Sigmoid colon (tissue), 7 donors: ENCODE measurements around the gene GRID1. TPM values are rescaled to one million over a fixed set of nuclear protein-coding genes. Genes with fewer than 3 reads are reported as not detected.
"Not testable (repeated sequence)": the region's sequence is repeated elsewhere in the genome, so short reads cannot be mapped to it uniquely, and the experiment has no call there.

ENCODE experiments used
- DNase-seq: peaks from one replicate; pipeline ENCODE4 v3.0.0-alpha.2; 2019
- H3K27ac ChIP-seq, 4 donors: fragments of 200-600 bp; sonication (generic); one replicate each; pipeline ENCODE4 v1.5.1; 2016 to 2019; ENCODE audit warnings: mild to moderate bottlenecking in 1 of 4
- H3K27me3 ChIP-seq, 3 donors: fragments of 200-600 bp; sonication (generic); one replicate each; pipeline ENCODE4 v1.5.1; 2019; ENCODE audit warnings: mild to moderate bottlenecking in 1 of 3
- H3K36me3 ChIP-seq, 4 donors: fragments of 200-600 bp; sonication (generic); one replicate each; pipeline ENCODE4 v1.5.1; 2016 to 2019
- H3K4me1 ChIP-seq, 4 donors: fragments of 200-600 bp; sonication (generic); one replicate each; pipeline ENCODE4 v1.5.1; 2017 to 2019
- H3K4me3 ChIP-seq, 4 donors: fragments of 200-600 bp; sonication (generic); one replicate each; pipeline ENCODE4 v1.5.1; 2017 to 2019; ENCODE audit warnings: mild to moderate bottlenecking in 2 of 4, moderate library complexity in 1 of 4
- H3K9me3 ChIP-seq, 4 donors: fragments of 200-600 bp in 3 of 4; sonication (generic) in 3 of 4; one replicate each; pipeline versions ENCODE4 v1.5.1 to v1.6.1; 2013 to 2019
- EP300 ChIP-seq, 4 donors: sonication (generic); formaldehyde crosslinking; IDR thresholded peaks; one replicate each; pipeline ENCODE4 v1.6.1; 2017; ENCODE audit warnings: antibody characterized with exemption in 4 of 4
- POLR2A ChIP-seq, 2 donors: fragments of 450-650 bp; IDR thresholded peaks; one replicate each; pipeline ENCODE4 v1.6.1; 2016; ENCODE audit warnings: antibody characterized with exemption in 2 of 2, mild to moderate bottlenecking in 2 of 2, moderate library complexity in 2 of 2
- POLR2AphosphoS5 ChIP-seq, 4 donors: sonication (generic); formaldehyde crosslinking; IDR thresholded peaks; one replicate each; pipeline ENCODE4 v1.6.1; 2017; ENCODE audit warnings: antibody characterized with exemption in 4 of 4
- WGBS, 2 donors: extraction: QIAGEN DNeasy Blood & Tissue Kit; methylation state at CpG; one replicate each; pipeline ENCODE4 v1.1.7; 2013; 5-methylcytosine and 5-hydroxymethylcytosine counted together
- intact Hi-C: fragments of 100-400 bp; cut with DNase I; formaldehyde crosslinking; loops from one replicate; pipeline ENCODE4 v1.15.1; 2023
- polyA plus RNA-seq, 3 donors: library from polyadenylated mRNA; stranded (reverse); fragments of 200-250 nt; gene quantifications; one replicate each; pipeline ENCODE4 v1.2.3, GENCODE V29; 2013
- total RNA-seq, 4 donors: library from RNA; depleted of rRNA; stranded (reverse); fragments of >200 nt; gene quantifications; one replicate each; pipeline ENCODE4 v1.1.0, GENCODE V29; 2016
- TF ChIP-seq, protein P1 (sequence below), 4 experiments: fragments of 450-650 bp in 3 of 4; fragments of 200-600 bp in 1 of 4; IDR thresholded peaks; one replicate each; pipeline ENCODE4 v1.5.1; 2016 to 2019; ENCODE audit warnings: antibody characterized with exemption in 4 of 4, mild to moderate bottlenecking in 3 of 4, moderate library complexity in 2 of 4
- donor health status: healthy with polysubstance abuse.
- donor health status: Bipolar disorder and iron deficiency.
- donor health status: healthy.

GRID1 gene
- total and polyA plus RNA-seq, 7 donors = 0.66 to 4.7 (median 1.1) TPM; not detected in 2

DNA sequence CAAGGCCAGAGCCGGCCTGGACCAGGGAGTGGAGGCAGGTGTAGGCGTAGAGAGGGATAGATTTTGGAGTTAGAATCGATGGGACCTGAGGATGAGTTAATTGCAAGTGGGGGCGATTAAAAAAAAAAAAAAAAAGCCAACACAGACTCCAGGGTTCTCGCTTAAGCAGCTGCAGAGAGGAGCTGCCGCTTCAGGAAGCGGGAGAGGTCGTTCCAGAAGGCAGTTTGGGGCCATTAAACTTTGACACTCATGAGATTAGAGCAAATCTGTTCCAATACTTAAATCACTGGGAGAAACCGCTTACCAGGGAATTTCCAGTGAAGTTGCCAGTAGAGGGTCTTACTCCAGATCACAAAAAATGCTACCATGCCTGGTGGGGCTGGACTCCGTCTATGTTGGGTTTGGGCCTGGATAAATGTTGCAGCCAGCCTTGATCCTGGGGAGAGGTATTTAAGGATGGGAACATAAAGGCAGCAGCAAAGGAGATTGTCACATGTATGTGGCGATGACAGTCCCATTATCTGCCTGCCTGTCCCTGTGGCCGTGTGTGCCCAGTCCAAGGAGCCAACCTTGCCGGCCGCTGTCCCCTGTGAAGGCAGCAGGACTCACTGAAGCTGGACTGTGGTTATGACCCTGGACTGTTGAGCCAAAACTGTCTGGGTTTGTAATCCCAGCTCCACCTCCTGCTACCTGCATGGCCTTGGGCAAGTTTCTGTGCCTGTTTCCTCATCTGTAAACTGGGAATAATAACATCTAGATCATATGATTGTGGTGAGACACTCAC, 23.9 kb upstream of the GRID1 start:
- H3K27me3 ChIP-seq = peaks cover 10 to 35% (median 14%) of the 10 kb centered on the region in 3 donors
- no peaks in the 10 kb centered on the region for H3K9me3 ChIP-seq
- DNase-seq = peak; percentile 40
- 49 to 81% methylated on average over 14 of the region's 14 CpGs for WGBS, 2 donors
- H3K4me1 ChIP-seq = peaks cover 0 to 10% (median 9%) of the 10 kb centered on the region in 4 donors
- intact Hi-C loops = no loop called here
- H3K27ac ChIP-seq = no peak overlapping the region
- H3K4me3 ChIP-seq = no peak overlapping the region
- H3K36me3 ChIP-seq = no peaks in the 10 kb centered on the region
- TF ChIP-seq POLR2A (IDR thresholded peaks at IDR 0.05) = no peak

DNA sequence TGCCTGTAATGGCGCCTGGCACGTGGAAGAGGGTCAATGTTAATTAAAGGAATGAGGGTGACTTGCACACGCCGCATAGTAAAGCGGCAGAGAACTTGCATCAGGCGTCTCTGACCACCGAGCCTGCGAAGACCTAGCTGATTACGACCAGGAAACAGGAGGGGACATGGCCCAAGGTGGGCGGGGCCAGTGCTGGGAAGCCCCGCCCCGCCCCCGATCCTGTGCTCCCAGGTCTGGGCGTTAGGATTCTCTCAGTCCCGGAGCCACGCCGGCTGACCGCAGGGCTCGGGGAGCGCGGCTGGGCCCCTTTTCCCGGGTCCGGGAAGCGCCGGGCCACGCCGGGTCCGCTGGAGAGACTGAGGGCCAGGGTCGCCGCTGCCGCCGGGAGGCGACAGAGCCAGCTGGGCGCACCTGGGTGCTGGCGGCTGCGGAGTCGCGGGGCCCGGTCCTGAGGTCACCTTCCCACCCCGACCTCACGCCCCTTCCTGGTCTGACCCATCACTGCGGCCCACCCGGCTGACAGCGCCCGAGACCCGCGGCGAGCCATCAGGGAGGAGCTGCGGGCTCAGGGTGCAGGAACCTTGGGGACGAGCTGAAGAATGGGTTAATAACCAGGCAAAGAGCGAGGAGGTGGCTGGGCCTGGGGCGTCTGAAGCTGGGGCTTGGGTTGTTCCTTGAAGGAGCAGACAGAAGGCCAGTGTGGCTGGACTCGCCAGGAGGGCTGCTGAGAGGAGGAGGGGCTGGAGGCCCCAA, 23.0 kb upstream of the GRID1 start:
- Histone ChIP-seq H3K36me3 (no peaks in the 10 kb centered on the region), H3K4me1 (peaks cover 0 to 10% (median 9%) of the 10 kb centered on the region in 4 donors), H3K9me3 (no peaks in the 10 kb centered on the region), H3K27ac (no peak overlapping the region), H3K27me3 (peaks cover 10 to 35% (median 14%) of the 10 kb centered on the region in 3 donors), H3K4me3 (peak overlapping the region in 3 of 4 donors; percentile 13 to 39 (median 34))
- intact Hi-C loops = no loop called here
- TF ChIP-seq POLR2AphosphoS5 (IDR thresholded peaks at IDR 0.05) (no peak), POLR2A (IDR thresholded peaks at IDR 0.05) (no peak), EP300 (IDR thresholded peaks at IDR 0.05) (no peak)
- TF ChIP-seq, protein P1, sequence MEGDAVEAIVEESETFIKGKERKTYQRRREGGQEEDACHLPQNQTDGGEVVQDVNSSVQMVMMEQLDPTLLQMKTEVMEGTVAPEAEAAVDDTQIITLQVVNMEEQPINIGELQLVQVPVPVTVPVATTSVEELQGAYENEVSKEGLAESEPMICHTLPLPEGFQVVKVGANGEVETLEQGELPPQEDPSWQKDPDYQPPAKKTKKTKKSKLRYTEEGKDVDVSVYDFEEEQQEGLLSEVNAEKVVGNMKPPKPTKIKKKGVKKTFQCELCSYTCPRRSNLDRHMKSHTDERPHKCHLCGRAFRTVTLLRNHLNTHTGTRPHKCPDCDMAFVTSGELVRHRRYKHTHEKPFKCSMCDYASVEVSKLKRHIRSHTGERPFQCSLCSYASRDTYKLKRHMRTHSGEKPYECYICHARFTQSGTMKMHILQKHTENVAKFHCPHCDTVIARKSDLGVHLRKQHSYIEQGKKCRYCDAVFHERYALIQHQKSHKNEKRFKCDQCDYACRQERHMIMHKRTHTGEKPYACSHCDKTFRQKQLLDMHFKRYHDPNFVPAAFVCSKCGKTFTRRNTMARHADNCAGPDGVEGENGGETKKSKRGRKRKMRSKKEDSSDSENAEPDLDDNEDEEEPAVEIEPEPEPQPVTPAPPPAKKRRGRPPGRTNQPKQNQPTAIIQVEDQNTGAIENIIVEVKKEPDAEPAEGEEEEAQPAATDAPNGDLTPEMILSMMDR (IDR thresholded peaks at IDR 0.05) = no peak
- DNase-seq = peak; percentile 67
- WGBS, 2 donors = 10 to 17% methylated on average over 53 of the region's 53 CpGs

DNA sequence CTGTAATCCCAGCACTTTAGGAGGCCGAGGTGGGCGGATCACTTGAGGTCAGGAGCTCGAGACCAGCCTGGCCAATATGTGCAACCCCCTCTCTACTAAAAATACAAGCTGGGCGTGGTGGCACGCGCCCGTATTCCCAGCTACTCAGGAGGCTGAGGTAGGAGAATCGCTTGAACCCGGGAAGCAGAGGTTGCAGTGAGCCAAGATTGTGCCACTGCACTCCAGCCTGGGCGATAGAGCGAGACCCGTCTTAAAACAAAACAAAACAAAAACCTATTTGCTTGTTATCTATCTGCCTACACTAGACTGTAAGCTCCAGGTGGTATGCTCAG, 22.5 kb upstream of the GRID1 start:
- H3K4me3 ChIP-seq = peak overlapping the region in 3 of 4 donors; percentile 13 to 39 (median 34)
- peaks cover 0 to 10% (median 9%) of the 10 kb centered on the region in 4 donors for H3K4me1 ChIP-seq
- H3K27ac ChIP-seq, intact Hi-C loops, H3K36me3 ChIP-seq, H3K9me3 ChIP-seq, DNase-seq: not testable (repeated sequence)
- 16 to 27% methylated on average over 12 of the region's 12 CpGs for WGBS, 2 donors
- H3K27me3 ChIP-seq = peaks cover 10 to 35% (median 14%) of the 10 kb centered on the region in 3 donors

DNA sequence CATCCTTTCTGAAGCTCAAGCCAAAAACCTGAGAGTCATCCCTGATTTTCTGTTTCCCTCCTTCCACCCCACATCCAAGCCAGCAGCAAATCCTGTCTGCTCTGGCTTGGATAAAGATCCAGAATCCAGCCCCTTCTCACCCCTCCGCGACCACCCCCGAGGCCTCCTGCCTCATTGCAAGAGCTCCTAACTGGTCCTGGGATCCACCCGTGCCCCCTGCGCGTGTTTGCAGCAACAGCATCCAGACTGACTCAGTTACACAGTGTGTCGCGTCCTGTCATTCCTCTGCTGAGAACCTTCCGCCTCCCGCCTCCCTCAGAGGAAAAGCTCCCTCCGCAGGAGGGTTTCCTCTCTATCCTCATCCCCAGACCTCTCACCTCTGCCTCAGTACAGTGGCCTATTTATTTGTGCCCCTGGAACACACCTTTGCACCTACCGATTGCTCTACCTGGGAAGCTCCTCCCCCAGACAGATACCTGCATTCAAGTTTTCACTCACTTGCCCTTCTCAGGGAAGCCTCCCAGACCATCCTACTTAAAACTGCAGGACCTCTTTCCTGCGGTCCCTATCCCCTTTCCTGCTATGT, 21.6 kb upstream of the GRID1 start:
- Histone ChIP-seq H3K9me3 (no peaks in the 10 kb centered on the region), H3K27me3 (peaks cover 10 to 35% (median 14%) of the 10 kb centered on the region in 3 donors), H3K27ac (no peak overlapping the region), H3K4me1 (peaks cover 0 to 10% (median 9%) of the 10 kb centered on the region in 4 donors), H3K4me3 (no peak overlapping the region), H3K36me3 (no peaks in the 10 kb centered on the region)
- WGBS, 2 donors = 50 to 60% methylated on average over 13 of the region's 13 CpGs
- peak; percentile 49 for DNase-seq
- intact Hi-C loops = no loop called here
- TF ChIP-seq, protein P1 (IDR thresholded peaks at IDR 0.05) = no peak
- no peak for TF ChIP-seq EP300 (IDR thresholded peaks at IDR 0.05)

DNA sequence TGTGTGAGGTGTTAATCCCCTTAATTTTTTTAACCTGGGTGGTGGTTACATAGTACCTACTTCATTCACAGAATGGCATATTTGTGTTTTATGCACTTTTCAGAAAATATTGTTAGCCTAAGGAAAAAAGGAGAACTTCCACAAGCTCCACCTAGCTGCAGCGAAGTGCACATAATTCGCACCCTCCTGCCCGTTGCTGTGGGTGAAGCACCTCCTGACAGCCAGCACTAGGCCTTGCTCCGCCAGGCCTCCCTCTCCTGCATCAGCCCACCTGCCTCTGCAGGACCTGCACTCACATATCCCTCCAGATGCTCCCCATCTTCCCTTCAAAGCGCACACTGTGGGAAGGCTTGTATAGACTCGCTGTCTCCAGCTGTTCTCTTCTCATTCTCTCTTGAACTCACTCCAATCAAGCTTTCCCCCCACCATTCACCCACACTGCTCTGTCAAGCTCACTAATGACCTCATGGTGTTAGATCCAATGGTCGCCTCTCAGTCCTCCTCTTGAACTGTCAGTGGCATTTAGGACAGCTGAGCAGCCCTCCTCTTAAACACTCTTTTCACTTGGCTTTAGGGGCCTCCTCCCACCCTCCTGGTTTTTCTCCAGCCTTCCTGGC, 20.7 kb upstream of the GRID1 start:
- peaks cover 10 to 35% (median 14%) of the 10 kb centered on the region in 3 donors for H3K27me3 ChIP-seq
- peak; percentile 21 for DNase-seq
- 65 to 79% methylated on average over 7 of the region's 7 CpGs for WGBS, 2 donors
- no peaks in the 10 kb centered on the region for H3K9me3 ChIP-seq
- no peaks in the 10 kb centered on the region for H3K36me3 ChIP-seq
- no peak overlapping the region for H3K4me3 ChIP-seq
- no peak for TF ChIP-seq POLR2AphosphoS5 (IDR thresholded peaks at IDR 0.05)
- no peak overlapping the region for H3K27ac ChIP-seq
- intact Hi-C loops = no loop called here
- peaks cover 0 to 10% (median 9%) of the 10 kb centered on the region in 4 donors for H3K4me1 ChIP-seq

DNA sequence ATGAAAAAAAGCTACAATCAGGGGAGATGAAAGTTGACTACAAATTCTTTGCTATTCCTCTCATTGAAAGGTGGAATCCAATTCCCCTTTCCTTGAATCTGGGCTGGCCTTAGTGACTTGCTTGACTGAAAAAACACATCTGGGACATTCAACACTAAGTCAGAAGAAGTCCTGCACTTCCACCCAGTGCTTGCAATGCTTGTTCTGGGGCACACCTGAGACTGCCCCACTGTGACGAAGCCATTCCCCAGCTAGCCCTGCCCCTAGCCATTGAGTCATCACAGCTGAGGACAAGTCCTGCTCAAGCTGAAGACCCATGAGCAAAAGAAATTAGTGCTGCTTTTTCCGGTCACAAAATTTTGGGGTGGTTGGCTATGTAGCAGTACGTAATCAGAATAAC, 19.2 kb upstream of the GRID1 start:
- Histone ChIP-seq H3K9me3 (no peaks in the 10 kb centered on the region), H3K27ac (no peak overlapping the region), H3K36me3 (no peaks in the 10 kb centered on the region), H3K27me3 (peaks cover 10 to 41% (median 14%) of the 10 kb centered on the region in 3 donors), H3K4me1 (peaks cover 0 to 10% (median 9%) of the 10 kb centered on the region in 4 donors), H3K4me3 (no peak overlapping the region)
- intact Hi-C loops = no loop called here
- peak; percentile 40 for DNase-seq
- TF ChIP-seq, protein P1 (IDR thresholded peaks at IDR 0.05) = no peak
- no peak for TF ChIP-seq POLR2AphosphoS5 (IDR thresholded peaks at IDR 0.05)
- no peak for TF ChIP-seq EP300 (IDR thresholded peaks at IDR 0.05)
- no peak for TF ChIP-seq POLR2A (IDR thresholded peaks at IDR 0.05)
- 91 to 94% methylated on average over 3 of the region's 3 CpGs for WGBS, 2 donors
